OCI-LY7 (cell line): ENCODE data around the gene DDA1. TPM values are rescaled to one million over a fixed set of nuclear protein-coding genes. Genes with fewer than 3 reads are reported as not detected.

Source experiments
- BruUV-seq: library from RNA; stranded (reverse); fragments of 400-500 nt; replicated peaks from 2 replicates; lab custom pipeline; 2021; lab: Mats Ljungman, UMichigan
- CTCF ChIA-PET: fragments of 300-600 bp; sonication (Branson Sonifier 250); formaldehyde crosslinking; loops from one replicate; lab custom pipeline; 2022; ENCODE audit warnings: antibody characterized with exemption; ENCODE audit not compliant: unreplicated experiment; lab: Charles Lee
- POLR2A ChIA-PET: fragments of 300-600 bp; sonication (Branson Sonifier 250); formaldehyde crosslinking; loops from one replicate; lab custom pipeline; 2022; ENCODE audit warnings: antibody characterized with exemption; lab: Charles Lee
- DNase-seq: peaks from one replicate; pipeline ENCODE4 v3.0.0-alpha.2; 2015; ENCODE audit warnings: low spot score
- H2AFZ ChIP-seq: fragments of 200-600 bp; sonication (generic), shearing (Covaris generic); 2 replicates; pipeline ENCODE4 v1.6.1; 2014; ENCODE audit warnings: mild to moderate bottlenecking, antibody characterized with exemption, low read length, moderate library complexity
- H3K27ac ChIP-seq: fragments of 200-600 bp; sonication (generic); 2 replicates; pipeline ENCODE4 v1.5.1; 2014; ENCODE audit warnings: mixed run types, low read depth, mild to moderate bottlenecking, moderate library complexity, low read length, inconsistent platforms; ENCODE audit not compliant: poor library complexity, severe bottlenecking
- H3K36me3 ChIP-seq: fragments of 200-600 bp; sonication (generic); 2 replicates; pipeline ENCODE4 v1.6.1; 2014; ENCODE audit warnings: mild to moderate bottlenecking, antibody characterized with exemption, low read length, moderate library complexity, mixed read lengths; ENCODE audit not compliant: insufficient read depth
- H3K4me1 ChIP-seq: fragments of 200-600 bp; sonication (generic); 2 replicates; pipeline ENCODE4 v1.5.1; 2014; ENCODE audit warnings: mild to moderate bottlenecking, low read length; ENCODE audit not compliant: insufficient read depth, poor library complexity, severe bottlenecking
- H3K4me2 ChIP-seq: fragments of 200-600 bp; sonication (generic); 2 replicates; pipeline ENCODE4 v1.6.1; 2014; ENCODE audit warnings: mild to moderate bottlenecking, low read length
- H3K4me3 ChIP-seq: fragments of 200-600 bp; sonication (generic); 2 replicates; pipeline ENCODE4 v1.5.1; 2014; ENCODE audit warnings: mild to moderate bottlenecking, low read depth, low read length; ENCODE audit not compliant: poor library complexity, severe bottlenecking
- H3K79me2 ChIP-seq: fragments of 200-600 bp; sonication (generic); 2 replicates; pipeline ENCODE4 v1.6.1; 2016; ENCODE audit warnings: low read depth, mild to moderate bottlenecking, low read length, moderate library complexity, mixed read lengths; ENCODE audit not compliant: insufficient read depth
- H3K9me2 ChIP-seq: fragments of 200-600 bp; sonication (generic); 2 replicates; pipeline ENCODE4 v1.6.1; 2016; ENCODE audit warnings: mild to moderate bottlenecking, low read length, mixed read lengths; ENCODE audit not compliant: insufficient read depth
- H3K9me3 ChIP-seq: fragments of 200-600 bp; sonication (generic); 2 replicates; pipeline ENCODE4 v1.6.1; 2014; ENCODE audit warnings: mild to moderate bottlenecking, mixed run types, low read length, mixed read lengths
- H4K20me1 ChIP-seq: fragments of 200-600 bp; sonication (generic); 2 replicates; pipeline ENCODE4 v1.6.1; 2014; ENCODE audit warnings: mild to moderate bottlenecking, antibody characterized with exemption, low read length, moderate library complexity, mixed read lengths; ENCODE audit not compliant: insufficient read depth
- CTCF ChIP-seq: fragments of 200-600 bp; sonication (generic); conservative IDR thresholded peaks from 2 replicates; pipeline ENCODE4 v1.5.1; 2014; ENCODE audit warnings: mild to moderate bottlenecking, antibody characterized with exemption, low read length, moderate library complexity, mixed read lengths
- EZH2phosphoT487 ChIP-seq: fragments of 200-600 bp; sonication (generic); IDR thresholded peaks from 2 replicates; pipeline ENCODE4 v1.6.1; 2018; ENCODE audit warnings: low read depth, borderline replicate concordance, mild to moderate bottlenecking, mixed run types, antibody characterized with exemption, low read length, moderate library complexity, mixed read lengths
- intact Hi-C: fragments of 100-400 bp; cut with micrococcal nuclease; formaldehyde crosslinking; loops from one replicate; pipeline ENCODE4 v1.10.0; 2022; ENCODE audit not compliant: unreplicated experiment
- total RNA-seq, 2 experiments: library from RNA; depleted of rRNA in 1 of 2; stranded (reverse); fragments of >200 nt in 1 of 2; shearing (Covaris generic) in 1 of 2; gene quantifications; 2 replicates each; pipeline ENCODE4 v1.2.3, GENCODE V29; 2014 to 2022

The DDA1 gene
- total RNA-seq, 2 experiments from 2014 or later = 36.6 to 48.8 TPM

GRCh38 chr19:17275441-17276175, 33.8 kb upstream of the DDA1 start:
- POLR2A ChIA-PET = interaction anchor here (1.5 kb wide), 1 partner anchor 9 kb away, joined by 4 read pairs; the partner anchor contains the start of gene BABAM1

GRCh38 chr19:17279436-17279835, 29.9 kb upstream of the DDA1 start:
- intact Hi-C loops = no loop called here
- Histone ChIP-seq H3K4me1 (peaks cover 22% of the 10 kb centered on the region), H3K4me2 (no peak overlapping the region), H3K79me2 (peaks cover 13% of the 10 kb centered on the region; the same call in 1 of the 2 replicates), H3K27ac (no peak overlapping the region), H3K9me3 (no peaks in the 10 kb centered on the region), H2AFZ (no peak overlapping the region), H3K36me3 (peaks cover 66% of the 10 kb centered on the region), H3K9me2 (no peaks in the 10 kb centered on the region), H3K4me3 (no peak overlapping the region), H4K20me1 (no peaks in the 10 kb centered on the region)
- CTCF ChIA-PET = interaction anchor here (1.2 kb wide), 1 partner anchor 12 kb away, joined by 4 read pairs; the partner anchor contains the start of gene BABAM1
- POLR2A ChIA-PET = interaction anchor here (1.2 to 3.5 kb wide), 3 partner anchors 12 to 90 kb away, joined by 3 to 28 read pairs (median 19); partner anchors contain the start of genes BABAM1 and USHBP1
- BruUV-seq = no TSS peak
- DNase-seq = no peak
- TF ChIP-seq CTCF (no peak), EZH2phosphoT487 (no peak)

More at GRCh38 chr19:17275441-17276175, 33.8 kb upstream of the DDA1 start:
- no peaks in the 10 kb centered on the region for H3K79me2 ChIP-seq
- H3K4me1 ChIP-seq = peaks cover 6% of the 10 kb centered on the region
- H3K27ac ChIP-seq = no peak overlapping the region
- TF ChIP-seq CTCF (no peak), EZH2phosphoT487 (no peak)
- intact Hi-C loops = no loop called here
- H3K4me3 ChIP-seq = no peak overlapping the region
- peaks cover 79% of the 10 kb centered on the region for H3K36me3 ChIP-seq
- H4K20me1 ChIP-seq = no peaks in the 10 kb centered on the region
- no peaks in the 10 kb centered on the region for H3K9me3 ChIP-seq
- DNase-seq = no peak
- no TSS peak for BruUV-seq
- no peaks in the 10 kb centered on the region for H3K9me2 ChIP-seq
- H2AFZ ChIP-seq = no peak overlapping the region
- CTCF ChIA-PET = no interaction called here
- no peak overlapping the region for H3K4me2 ChIP-seq
